ENCODE measurements around the gene FLII. TPM values are rescaled to one million over a fixed set of nuclear protein-coding genes. Genes with fewer than 3 reads are reported as not detected.
A peak's percentile ranks its signal among the peaks of the same experiment; 100 is the strongest.
"Not testable (repeated sequence)": the region's sequence is repeated elsewhere in the genome, so short reads cannot be mapped to it uniquely, and the experiment has no call there.

Gene FLII
- 100 to 1,000 TPM; 150 to 331 (median 295) TPM for total RNA-seq
- polyA plus RNA-seq, result 100 to 1,000 TPM; 276 to 652 (median 461) TPM
- long read RNA-seq, donor 1, full-length matches to known transcripts, result 7 of 19 reads
- long read RNA-seq, donor 1, partial matches to known transcripts, result 12 of 19 reads
- long read RNA-seq, donor 1, other reads (novel, unspliced or antisense), result 0 of 19 reads
- long read RNA-seq, donor 2, full-length matches to known transcripts, result 10 of 17 reads
- long read RNA-seq, donor 2, partial matches to known transcripts, result 7 of 17 reads
- long read RNA-seq, donor 2, other reads (novel, unspliced or antisense), result 0 of 17 reads
- long read RNA-seq, donor 3, partial matches to known transcripts, result 5 of 7 reads
- long read RNA-seq, donor 3, other reads (novel, unspliced or antisense), result 0 of 7 reads
- long read RNA-seq, donor 4, full-length matches to known transcripts, result 7 of 31 reads
- long read RNA-seq, donor 4, partial matches to known transcripts, result 20 of 31 reads
- long read RNA-seq, donor 4, other reads (novel, unspliced or antisense), result 4 of 31 reads
- long read RNA-seq, donor 5, full-length matches to known transcripts, result 242 of 564 reads
- long read RNA-seq, donor 5, partial matches to known transcripts, result 63 of 564 reads
- long read RNA-seq, donor 5, other reads (novel, unspliced or antisense), result 259 of 564 reads
- long read RNA-seq, donor 6, full-length matches to known transcripts, result 8 of 44 reads
- long read RNA-seq, donor 6, partial matches to known transcripts, result 24 of 44 reads
- long read RNA-seq, donor 6, other reads (novel, unspliced or antisense), result 12 of 44 reads
- long read RNA-seq, donor 7, partial matches to known transcripts, result 10 of 15 reads
- long read RNA-seq, donor 7, other reads (novel, unspliced or antisense), result 0 of 15 reads
- long read RNA-seq, donor 8, full-length matches to known transcripts, result 10 of 25 reads
- long read RNA-seq, donor 8, partial matches to known transcripts, result 15 of 25 reads
- long read RNA-seq, donor 8, other reads (novel, unspliced or antisense), result 0 of 25 reads
- long read RNA-seq, donor 9, partial matches to known transcripts, result 51 of 55 reads
- long read RNA-seq, donor 9, other reads (novel, unspliced or antisense), result 0 of 55 reads
- long read RNA-seq, donor 10, full-length matches to known transcripts, result 4 of 9 reads
- long read RNA-seq, donor 10, partial matches to known transcripts, result 5 of 9 reads
- long read RNA-seq, donor 10, other reads (novel, unspliced or antisense), result 0 of 9 reads

DNA sequence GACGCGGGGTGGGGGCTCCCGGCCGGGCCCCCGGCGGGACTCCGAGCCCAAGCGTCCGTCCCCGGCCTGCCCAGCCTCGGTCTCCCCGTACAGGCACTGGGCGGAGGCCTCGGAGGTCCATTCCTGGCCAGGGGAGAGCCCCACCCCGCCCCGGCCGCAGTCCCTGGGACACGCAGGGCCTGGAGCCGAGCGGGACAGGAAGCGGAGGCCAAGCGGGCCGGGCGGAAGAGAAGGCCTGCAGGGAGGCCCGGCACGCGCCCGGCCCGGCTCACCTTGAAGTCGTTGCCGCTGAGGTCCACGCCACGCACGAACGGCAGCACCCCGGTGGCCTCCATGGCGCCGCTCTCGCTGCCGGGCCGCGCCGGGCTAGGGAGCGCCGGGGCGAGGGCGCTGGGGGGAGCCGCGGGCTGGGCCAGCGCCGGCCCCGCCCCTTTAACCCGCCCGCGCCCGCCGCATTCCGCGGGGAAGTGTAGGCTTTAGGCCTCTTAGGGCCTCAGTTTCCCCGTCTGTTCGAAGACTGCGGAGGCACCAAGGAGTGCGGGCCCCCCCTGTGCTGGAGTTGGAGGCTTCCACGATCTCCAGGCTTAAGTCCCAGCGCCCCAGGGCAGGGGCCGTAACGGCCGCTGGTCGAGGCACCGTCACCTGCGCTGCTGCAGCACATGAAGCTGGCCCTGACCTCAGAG, at the start of gene FLII:
Gene FLII, minus strand, starts transcription at position 383 of the 683 bp plus-strand sequence. Its CDS starts 48 bp downstream, at position 335.
- no peaks in the 10 kb centered on the region for H3K9me3 ChIP-seq (replicated peaks in 1 of 3)
- H3K4me1 ChIP-seq (replicated peaks in 1 of 2), result peaks cover 41 to 53% of the 10 kb centered on the region in 2 donors
- peak within 1 kb of the TSS; percentile 92 to 100 (median 96) for H3K27ac ChIP-seq
- 0 to 1% (median 1%) methylated on average over 2 to 71 of the region's 71 CpGs; no CpG with 5 or more reads in 1 of the 4 donors for WGBS, 4 donors
- H3K27me3 ChIP-seq, result no peaks in the 10 kb centered on the region
- intact Hi-C loops (cut with DNase I), result loop anchor here in 1 of 2 donors (10.0 kb wide), 1 partner anchor 74 kb away; the partner anchor contains the start of gene ALKBH5
- peak; percentile 51 to 66 for TF ChIP-seq POLR2A (IDR thresholded peaks at IDR 0.05)
- TF ChIP-seq, protein P1, sequence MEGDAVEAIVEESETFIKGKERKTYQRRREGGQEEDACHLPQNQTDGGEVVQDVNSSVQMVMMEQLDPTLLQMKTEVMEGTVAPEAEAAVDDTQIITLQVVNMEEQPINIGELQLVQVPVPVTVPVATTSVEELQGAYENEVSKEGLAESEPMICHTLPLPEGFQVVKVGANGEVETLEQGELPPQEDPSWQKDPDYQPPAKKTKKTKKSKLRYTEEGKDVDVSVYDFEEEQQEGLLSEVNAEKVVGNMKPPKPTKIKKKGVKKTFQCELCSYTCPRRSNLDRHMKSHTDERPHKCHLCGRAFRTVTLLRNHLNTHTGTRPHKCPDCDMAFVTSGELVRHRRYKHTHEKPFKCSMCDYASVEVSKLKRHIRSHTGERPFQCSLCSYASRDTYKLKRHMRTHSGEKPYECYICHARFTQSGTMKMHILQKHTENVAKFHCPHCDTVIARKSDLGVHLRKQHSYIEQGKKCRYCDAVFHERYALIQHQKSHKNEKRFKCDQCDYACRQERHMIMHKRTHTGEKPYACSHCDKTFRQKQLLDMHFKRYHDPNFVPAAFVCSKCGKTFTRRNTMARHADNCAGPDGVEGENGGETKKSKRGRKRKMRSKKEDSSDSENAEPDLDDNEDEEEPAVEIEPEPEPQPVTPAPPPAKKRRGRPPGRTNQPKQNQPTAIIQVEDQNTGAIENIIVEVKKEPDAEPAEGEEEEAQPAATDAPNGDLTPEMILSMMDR (IDR thresholded peaks at IDR 0.05), result no peak
- peaks cover 0 to 40% of the 10 kb centered on the region in 2 donors for H3K36me3 ChIP-seq (replicated peaks in 1 of 2)
- DNase-seq, result peak in 6 of 7 donors; percentile 45 to 68 (median 54)
- peak within 1 kb of the TSS; percentile 30 to 97 (median 86) for H3K4me3 ChIP-seq

DNA sequence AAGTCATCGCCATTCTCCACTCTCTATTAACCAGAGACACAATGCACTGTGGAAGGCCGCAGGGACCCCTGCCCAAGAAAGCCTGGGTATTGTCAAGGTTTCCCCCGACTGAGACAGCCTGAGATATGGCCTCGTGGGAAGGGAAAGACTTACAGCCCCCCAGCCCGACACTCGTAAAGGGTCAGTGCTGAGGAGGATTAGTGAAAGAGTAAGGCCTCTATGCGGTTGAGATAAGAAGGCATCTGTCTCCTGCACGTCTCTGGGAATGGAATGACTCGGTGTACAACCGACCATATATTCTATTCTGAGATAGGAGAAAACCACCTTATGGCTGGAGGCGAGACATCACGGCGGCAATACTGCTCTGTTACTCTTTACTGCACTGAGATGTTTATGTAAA, 44.7 kb upstream of the FLII start:
- DNase-seq; H3K4me1 ChIP-seq (replicated peaks in 1 of 2); H3K27me3 ChIP-seq; intact Hi-C loops (cut with DNase I); H3K27ac ChIP-seq; H3K9me3 ChIP-seq (replicated peaks in 1 of 3); H3K4me3 ChIP-seq: not testable (repeated sequence)
- WGBS, 4 donors, result 81 to 91% (median 86%) methylated on average over 13 of the region's 13 CpGs
- H3K36me3 ChIP-seq (replicated peaks in 1 of 2), result peaks cover 0 to 91% of the 10 kb centered on the region in 2 donors

DNA sequence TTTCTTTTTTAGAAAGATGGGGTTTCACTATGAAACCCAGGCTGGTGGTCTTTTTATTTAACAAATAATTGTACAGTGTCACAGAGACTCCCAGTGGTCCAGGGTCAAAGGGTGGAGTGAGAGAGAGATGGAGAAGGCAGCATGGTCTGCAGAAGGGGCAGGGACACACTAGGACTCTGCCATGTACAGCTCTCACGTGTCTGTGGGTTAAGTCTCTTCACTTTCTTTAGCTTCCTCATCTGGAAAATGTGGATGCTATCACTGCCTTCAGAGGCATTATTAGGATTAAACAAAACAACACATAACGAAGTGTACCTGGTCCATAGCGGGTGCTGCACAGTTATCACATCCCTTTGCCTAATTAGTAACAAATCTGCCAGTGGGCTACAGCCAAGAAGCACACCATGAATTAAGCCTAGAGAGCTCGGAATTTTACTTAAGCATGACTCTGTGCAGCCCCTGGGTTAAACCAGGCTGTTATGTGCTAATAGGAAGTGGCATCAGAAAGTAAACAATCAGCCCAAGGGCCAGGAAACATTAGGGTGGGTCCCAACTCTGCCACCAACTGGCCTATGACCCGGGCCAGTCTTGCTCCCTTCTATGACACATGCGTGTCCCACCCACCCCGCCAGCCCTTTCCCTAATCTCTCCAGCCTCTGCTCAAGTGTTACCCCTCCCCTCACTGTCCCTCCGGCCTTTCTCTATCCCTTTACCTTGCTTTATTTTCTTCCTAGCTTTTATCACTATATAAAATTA, 42.4 kb upstream of the FLII start:
- WGBS, 4 donors, result 77 to 85% (median 83%) methylated on average over 8 of the region's 8 CpGs
- no peak for TF ChIP-seq POLR2A (IDR thresholded peaks at IDR 0.05)
- TF ChIP-seq, protein P1 (IDR thresholded peaks at IDR 0.05), result no peak
- H3K4me1 ChIP-seq (replicated peaks in 1 of 2), result no peaks in the 10 kb centered on the region
- H3K9me3 ChIP-seq (replicated peaks in 1 of 3), result no peaks in the 10 kb centered on the region
- no peak for DNase-seq
- H3K36me3 ChIP-seq (replicated peaks in 1 of 2), result peaks cover 0 to 69% of the 10 kb centered on the region in 2 donors
- H3K27ac ChIP-seq, result no peak overlapping the region
- H3K4me3 ChIP-seq, result no peak overlapping the region
- intact Hi-C loops (cut with DNase I), result no loop called here
- H3K27me3 ChIP-seq, result no peaks in the 10 kb centered on the region

DNA sequence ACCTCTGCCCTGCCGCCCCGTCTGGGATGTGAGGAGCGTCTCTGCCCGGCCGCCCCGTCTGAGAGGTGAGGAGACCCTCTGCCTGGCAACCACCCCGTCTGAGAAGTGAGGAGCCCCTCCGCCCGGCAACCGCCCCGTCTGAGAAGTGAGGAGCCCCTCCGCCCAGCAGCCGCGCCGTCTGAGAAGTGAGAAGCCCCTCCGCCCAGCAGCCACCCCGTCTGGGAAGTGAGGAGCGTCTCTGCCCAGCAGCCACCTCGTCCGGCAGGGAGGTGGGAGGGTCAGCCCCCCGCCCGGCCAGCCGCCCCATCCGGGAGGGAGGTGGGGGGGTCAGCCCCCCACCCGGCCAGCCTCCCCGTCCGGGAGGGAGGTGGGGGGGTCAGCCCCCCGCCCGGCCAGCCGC, 39.5 kb upstream of the FLII start:
- 95 to 97% methylated on average over 22 to 26 of the region's 30 CpGs; no CpG with 5 or more reads in 2 of the 4 donors for WGBS, 4 donors
- DNase-seq; intact Hi-C loops (cut with DNase I): not testable (repeated sequence)

More for the DNA sequence above, 39.5 kb upstream of the FLII start:
- H3K27me3 ChIP-seq; H3K4me1 ChIP-seq (replicated peaks in 1 of 2); H3K4me3 ChIP-seq; H3K27ac ChIP-seq; H3K9me3 ChIP-seq (replicated peaks in 1 of 3): not testable (repeated sequence)
- peaks cover 0 to 59% of the 10 kb centered on the region in 2 donors for H3K36me3 ChIP-seq (replicated peaks in 1 of 2)

All from adrenal gland (tissue), 19 donors.